Activated CD8-positive, alpha-beta memory T cell treated with anti-CD3 and anti-CD28 coated beads, Interleukin-2, amount 50 U/mL, for 4 hours (primary cell): ENCODE measurements around the gene C4B.
"Not testable (repeated sequence)": the region's sequence is repeated elsewhere in the genome, so short reads cannot be mapped to it uniquely, and the experiment has no call there.

Experiments
- DNase-seq: peaks from one replicate; pipeline ENCODE4 v3.0.0-alpha.2; 2020

The C4B gene

DNA sequence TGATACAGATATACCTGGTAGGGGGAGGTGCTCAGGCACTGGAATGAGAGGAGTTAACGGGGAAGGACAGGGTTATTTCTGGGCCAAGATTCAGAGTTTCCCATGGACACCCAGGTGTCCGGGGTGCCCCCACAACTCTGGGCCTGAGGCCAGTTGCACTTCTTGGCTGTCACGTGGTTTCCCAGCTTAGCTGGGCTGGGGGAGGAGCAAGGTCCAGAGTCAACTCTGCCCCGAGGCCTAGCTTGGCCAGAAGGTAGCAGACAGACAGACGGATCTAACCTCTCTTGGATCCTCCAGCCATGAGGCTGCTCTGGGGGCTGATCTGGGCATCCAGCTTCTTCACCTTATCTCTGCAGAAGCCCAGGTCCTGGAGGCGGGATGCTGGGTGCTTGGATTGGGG, at the start of gene C4B:
TSS of gene C4B (plus strand) at position 249 of the 400 bp plus-strand sequence. CDS start at position 300, 51 bp downstream.
- not testable (repeated sequence) for DNase-seq

DNA sequence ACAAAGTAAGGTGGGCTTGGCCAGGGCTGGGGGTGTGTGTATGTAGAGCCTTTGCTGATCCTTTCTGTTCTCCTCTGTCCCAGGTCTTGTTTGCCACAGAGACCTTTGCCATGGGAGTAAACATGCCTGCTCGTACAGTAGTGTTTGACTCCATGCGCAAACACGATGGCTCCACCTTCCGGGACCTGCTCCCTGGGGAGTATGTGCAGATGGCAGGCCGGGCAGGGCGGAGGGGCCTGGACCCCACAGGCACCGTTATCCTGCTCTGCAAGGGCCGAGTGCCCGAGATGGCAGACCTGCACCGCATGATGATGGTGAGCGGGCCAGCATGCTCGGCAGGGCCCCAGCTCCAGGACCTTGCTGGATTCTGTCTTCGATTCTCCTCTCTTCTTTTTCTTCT, 48.9 kb upstream of the C4B start:
- DNase-seq = no peak

- DNase-seq = no peak
These were observed 48.1 kb upstream of the C4B start for GRCh38 chr6:31966506-31966905.

GRCh38 chr6:31966997-31967925, 47.3 kb upstream of the C4B start:
- no peak for DNase-seq

DNA sequence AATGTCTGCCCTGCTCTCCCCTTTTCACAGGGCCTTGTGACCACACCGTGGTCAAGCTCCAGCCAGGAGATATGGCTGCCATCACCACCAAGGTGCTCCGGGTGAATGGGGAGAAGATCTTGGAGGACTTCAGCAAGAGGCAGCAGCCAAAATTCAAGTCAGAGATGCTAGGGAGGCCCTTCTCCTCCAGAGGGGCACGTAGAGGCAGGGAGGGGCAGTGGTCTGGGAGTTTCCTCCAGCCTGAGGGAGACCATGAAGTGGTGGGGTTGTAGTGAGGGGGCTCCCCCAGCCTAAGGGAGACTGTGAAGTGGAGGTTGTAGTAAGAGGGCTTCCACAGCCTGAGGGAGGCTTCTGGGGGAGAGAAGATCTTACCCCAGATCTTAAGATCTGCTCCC, 46.7 kb upstream of the C4B start:
- DNase-seq = no peak

DNA sequence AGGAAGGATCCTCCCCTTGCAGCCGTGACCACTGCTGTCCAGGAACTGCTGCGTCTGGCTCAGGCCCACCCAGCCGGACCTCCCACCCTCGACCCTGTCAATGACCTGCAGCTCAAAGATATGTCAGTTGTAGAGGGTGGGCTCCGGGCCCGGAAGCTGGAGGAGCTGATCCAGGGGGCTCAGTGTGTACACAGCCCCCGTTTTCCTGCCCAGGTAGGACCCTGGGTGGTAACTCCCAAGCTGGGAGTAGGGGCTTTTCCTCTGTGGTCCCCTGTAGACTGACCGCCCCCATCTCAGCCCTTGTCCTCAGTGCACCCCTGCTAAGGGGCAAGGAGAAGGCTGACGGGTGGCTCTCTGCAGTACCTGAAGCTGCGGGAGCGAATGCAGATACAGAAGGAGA, 46.3 kb upstream of the C4B start:
- DNase-seq = no peak

DNA sequence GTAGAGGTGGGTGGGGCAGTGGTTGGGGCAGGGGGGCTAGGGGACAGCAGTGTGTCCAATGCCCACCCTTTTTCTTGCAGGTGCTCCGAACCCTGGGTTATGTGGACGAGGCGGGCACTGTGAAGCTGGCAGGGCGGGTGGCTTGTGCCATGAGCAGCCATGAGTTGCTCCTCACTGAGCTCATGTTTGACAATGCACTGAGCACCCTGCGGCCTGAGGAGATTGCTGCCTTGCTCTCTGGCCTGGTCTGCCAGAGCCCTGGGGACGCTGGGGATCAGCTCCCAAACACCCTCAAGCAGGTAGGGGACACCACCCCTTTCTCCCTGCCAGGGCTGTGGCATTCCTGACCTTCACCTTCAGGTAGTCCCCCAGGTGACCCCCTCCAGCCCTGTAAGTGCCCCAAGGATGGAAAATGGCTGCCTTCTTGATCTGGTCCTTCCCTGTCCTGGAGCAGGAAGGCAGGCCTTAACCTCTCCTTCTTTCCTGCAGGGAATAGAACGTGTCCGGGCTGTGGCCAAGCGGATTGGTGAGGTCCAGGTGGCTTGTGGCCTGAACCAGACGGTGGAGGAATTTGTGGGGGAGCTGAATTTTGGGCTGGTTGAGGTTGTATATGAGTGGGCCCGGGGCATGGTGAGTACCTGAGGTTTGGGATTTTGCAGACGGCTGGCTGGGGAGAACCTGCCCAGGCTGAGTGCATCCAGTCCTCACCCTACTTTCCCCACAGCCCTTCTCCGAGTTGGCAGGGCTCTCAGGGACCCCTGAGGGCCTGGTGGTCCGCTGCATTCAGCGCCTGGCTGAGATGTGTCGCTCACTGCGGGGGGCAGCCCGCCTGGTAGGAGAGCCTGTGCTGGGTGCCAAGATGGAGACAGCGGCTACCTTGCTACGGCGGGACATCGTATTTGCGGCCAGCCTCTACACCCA, 45.5 kb upstream of the C4B start:
- no peak for DNase-seq

DNA sequence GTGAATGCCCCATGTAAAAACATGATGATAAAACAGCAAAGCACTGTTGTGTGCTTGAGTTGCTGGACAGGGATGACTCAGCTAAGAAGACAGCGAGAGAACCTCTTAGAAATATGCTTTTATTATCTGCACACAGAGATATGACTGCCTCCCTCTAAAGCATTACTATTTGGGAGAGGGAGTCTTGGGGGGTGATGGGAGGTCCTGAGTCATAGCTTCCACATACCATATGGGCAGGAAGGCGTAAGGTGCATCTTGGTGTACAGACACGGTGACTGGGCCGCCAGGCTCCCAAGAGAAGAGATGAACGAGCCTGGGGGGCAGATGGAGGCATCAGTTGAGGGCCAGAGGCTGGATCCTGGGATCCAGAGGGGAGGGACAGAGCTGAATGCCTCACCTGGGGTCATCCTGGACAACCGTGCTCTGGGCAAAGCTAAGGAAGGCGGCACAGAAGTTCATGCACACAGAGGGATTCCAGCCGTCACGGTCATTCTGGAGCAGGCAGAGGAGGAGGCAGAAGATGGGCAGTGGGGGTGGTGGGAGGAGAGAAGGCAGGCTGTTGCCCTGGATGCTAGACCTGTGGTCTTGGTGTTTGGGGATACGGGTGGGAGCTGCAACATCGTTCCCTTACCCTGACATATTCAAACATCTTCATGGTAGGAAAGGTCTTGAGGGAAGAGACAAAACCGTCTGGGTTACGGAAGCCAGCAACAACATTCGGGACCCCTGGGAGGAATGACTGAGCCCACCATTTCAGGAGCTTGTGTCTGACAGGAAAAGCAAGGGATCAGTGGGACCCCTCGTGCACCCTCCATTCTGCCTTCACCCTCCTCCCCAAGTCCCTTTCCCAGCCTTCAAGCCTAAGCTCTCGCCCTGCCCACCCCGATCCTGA, 44.6 kb upstream of the C4B start:
- DNase-seq = no peak

- no peak for DNase-seq
These were observed 43.9 kb upstream of the C4B start for GRCh38 chr6:31970604-31971271.

DNA sequence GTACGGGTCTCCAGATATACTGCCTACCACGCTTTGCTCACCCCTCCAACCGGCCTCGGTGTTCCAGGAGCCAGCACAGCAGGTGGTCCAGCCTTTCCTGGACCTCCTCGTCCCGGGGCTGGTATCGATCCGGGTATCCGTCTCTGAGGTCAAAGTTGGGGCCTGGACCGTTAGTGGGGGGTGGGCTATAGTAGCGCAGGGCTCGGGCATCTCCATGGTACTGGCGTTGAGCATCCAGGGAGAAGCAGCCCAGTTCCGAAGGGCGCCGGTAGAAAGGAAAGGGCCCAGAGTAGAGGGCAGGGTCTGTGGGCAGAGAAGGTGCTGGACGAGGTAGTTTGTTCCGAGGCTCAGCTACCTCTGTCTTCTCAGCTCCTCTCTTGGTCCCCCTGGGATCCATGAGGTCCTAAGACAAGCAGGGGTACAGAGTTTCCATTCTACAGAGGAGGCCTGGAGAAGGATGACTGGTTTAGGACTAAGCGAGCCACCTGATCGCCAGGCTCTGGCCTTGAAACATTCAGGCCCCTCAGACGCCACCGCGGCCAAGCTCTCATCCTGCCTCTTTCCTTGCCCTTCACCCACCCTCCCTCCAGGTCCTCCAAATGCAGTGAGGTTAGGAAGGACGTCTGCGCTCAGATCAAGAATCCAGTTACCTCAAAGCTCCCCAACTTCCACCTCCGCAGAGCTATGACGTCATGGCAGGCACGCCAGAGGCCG, 43.2 kb upstream of the C4B start:
- no peak for DNase-seq

GRCh38 chr6:31971993-31972708, 42.4 kb upstream of the C4B start, which contains the start of gene DXO:
Gene DXO, minus strand, starts transcription at chr6:31972138. Its CDS starts 463 bp downstream, at chr6:31971675.
- peak; percentile 98 for DNase-seq

DNA sequence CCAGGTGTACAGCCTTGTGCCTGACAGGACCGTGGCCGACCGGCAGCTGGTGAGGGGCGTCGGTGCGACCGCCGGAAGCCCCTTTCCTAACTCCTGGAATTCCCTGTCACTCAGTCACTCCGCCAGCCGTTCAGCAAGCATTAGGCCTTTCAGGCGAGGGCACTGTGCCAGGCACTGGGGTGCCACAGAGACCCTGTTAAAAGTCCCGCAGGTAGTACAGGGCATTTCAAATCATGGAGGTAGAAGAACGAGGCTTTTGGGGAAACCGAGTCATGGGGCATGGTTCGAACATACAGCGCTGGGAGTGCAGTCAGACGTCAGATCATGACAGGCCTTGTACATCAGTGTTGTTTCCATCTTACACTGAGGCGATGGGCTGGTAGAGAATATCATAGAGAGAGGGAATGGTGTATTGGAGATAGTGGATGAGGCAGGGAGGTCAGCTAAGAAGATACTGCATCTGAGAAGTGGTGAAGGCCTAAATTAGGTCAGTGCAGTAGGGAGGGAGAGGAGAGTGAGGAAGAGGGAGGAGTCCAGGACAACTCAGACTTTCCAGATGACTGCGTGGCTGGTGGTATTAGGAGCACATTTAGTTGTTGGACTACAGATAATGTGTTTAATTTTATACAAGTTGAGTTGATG, 41.8 kb upstream of the C4B start:
- no peak for DNase-seq

- not testable (repeated sequence) for DNase-seq
These were observed 38.5 kb upstream of the C4B start for GRCh38 chr6:31976065-31976464.

DNA sequence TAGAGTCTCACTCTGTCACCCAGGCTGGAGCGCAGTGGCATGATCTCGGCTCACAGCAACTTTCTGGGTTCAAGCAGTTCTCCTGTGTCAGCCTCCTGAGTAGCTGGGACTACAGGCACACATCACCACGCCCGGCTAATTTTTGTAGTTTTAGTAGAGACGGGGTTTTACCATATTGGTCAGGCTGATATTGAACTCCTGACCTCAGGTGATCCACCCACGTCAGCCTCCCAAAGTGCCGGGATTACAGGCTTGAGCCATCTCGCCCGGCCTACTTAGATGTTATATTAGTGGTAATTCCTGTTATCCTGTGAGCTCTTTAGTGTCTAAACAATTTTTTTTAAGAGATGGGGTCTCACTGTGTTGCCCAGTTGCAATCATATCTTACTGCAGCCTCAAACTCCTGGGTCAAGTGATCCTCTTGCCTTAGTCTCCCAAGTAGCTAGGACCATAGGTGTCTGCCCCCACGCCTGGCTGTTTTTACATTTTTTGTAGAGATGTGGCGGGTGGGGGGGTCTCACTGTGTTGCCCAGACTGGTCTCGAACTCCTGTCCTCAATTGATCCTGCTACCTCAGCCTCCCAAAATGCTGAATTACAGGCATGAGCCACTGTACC, 36.7 kb upstream of the C4B start:
- no peak for DNase-seq

DNA sequence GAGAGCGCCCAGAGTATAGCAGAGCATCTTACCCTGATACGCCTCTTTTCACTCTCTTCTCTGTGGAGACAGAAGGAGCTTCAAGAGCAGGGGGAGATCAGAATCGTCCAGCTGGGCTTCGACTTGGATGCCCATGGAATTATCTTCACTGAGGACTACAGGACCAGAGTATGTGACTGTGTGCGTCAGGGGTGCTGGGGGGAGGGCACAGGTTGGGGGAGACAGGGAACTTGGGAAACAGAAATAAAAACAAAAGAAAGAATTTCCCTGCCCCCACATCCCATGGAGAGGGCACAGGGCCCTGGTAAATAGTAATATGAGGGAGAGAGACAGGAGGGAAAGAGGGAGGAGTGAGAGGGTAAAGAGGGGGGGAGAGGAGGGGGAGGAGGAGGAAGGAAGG, 35.8 kb upstream of the C4B start:
- no peak for DNase-seq

- DNase-seq = no peak
These were observed 35.2 kb upstream of the C4B start for GRCh38 chr6:31979238-31979898.

DNA sequence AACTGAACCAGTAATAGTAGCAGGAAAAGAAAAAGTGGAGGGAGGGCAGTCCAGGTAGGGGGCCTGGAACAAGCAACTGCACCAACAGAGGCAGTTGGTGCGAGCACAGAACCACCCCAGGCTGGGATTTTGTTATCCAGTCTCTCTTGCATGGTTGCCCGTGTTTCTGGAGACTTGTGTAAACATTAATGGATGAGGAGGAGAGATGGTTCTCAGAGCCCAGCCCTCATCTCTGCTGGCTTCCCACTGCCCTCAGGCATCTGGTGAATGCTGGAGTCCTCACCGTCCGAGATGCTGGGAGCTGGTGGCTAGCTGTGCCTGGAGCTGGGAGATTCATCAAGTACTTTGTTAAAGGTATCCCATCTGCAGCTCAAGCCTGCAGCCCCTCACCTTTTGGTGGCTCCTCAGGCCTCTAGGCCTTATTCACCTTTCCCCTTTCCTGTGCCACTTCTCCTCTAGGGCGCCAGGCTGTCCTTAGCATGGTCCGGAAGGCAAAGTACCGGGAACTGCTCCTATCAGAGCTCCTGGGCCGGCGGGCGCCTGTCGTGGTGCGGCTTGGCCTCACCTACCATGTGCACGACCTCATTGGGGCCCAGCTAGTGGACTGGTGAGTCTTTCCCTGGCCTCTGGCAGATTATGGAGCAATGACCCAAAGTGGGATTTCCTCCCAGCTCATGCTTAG, 34.3 kb upstream of the C4B start:
- DNase-seq = not testable (repeated sequence)

DNA sequence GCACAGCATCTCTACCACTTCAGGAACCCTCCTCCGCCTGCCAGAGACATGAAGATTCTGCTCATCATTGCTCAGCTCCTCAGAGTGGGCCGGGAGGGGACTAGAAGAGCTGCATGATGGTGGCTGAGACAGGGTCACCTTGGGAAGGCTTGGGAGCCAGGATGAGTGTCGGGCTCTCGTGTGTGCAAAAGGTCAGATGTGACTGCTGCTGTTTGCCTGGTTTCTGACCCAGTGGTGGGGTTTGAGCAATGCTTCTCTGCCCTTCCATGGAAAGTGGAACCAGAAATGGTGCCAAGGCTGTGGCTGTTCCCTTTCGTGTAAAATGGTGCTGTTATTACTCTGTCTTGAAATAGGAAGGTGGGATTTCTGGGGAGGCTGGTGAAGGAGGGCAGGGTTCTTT, 33.6 kb upstream of the C4B start:
- not testable (repeated sequence) for DNase-seq
